Measurements from ENCODE around the gene VSNL1.

Gene VSNL1

DNA sequence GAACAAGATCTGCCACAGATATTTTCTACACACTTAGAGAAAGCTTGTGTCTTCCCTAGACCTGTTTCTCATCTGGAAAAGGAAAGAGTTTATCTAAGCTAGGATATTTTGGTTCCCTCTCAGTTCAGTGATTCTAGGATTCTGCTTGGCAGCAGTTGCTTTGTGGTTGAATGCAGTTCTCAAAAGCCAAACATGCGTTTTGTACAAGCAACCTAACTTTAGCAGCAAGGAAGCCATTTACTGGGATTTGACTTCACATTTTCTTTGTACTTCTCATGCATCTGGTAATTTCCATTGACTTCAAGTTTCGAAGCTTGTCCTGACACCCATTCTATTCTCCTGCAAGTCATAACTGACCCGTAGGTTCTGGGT, 33.3 kb downstream of the VSNL1 start:
- no peak overlapping the region for H3K27ac ChIP-seq

GRCh38 chr2:17574406-17575073, 34.0 kb downstream of the VSNL1 start:
- TF ChIP-seq ZFX (IDR thresholded peaks at IDR 0.05), result no peak
- TF ChIP-seq, protein P1, sequence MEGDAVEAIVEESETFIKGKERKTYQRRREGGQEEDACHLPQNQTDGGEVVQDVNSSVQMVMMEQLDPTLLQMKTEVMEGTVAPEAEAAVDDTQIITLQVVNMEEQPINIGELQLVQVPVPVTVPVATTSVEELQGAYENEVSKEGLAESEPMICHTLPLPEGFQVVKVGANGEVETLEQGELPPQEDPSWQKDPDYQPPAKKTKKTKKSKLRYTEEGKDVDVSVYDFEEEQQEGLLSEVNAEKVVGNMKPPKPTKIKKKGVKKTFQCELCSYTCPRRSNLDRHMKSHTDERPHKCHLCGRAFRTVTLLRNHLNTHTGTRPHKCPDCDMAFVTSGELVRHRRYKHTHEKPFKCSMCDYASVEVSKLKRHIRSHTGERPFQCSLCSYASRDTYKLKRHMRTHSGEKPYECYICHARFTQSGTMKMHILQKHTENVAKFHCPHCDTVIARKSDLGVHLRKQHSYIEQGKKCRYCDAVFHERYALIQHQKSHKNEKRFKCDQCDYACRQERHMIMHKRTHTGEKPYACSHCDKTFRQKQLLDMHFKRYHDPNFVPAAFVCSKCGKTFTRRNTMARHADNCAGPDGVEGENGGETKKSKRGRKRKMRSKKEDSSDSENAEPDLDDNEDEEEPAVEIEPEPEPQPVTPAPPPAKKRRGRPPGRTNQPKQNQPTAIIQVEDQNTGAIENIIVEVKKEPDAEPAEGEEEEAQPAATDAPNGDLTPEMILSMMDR (conservative IDR thresholded peaks at IDR 0.05), result no peak
- H3K27ac ChIP-seq, result no peak overlapping the region

More for the DNA sequence above, 33.3 kb downstream of the VSNL1 start:
- TF ChIP-seq, protein P1 (conservative IDR thresholded peaks at IDR 0.05), result no peak

DNA sequence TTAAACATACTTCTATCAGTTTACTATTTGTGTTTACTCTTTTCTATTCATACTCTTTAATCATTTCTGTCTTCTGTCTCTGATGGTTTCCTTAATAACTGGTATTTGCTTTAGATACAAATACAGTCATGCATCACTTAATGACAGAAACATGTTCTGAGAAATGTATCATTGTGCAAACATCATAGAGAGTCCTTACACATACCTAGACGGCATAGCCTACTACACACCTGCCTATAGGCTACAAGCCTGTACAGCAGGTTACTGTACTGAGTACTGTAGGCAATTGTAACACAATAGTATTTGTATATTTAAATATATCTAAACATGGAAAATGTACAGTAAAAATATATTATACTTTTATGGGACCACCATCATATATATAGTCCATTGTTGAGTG, 36.3 kb downstream of the VSNL1 start:
- no peak overlapping the region for H3K27ac ChIP-seq
- no peak for TF ChIP-seq ZFX (IDR thresholded peaks at IDR 0.05)
- TF ChIP-seq, protein P1 (conservative IDR thresholded peaks at IDR 0.05), result no peak

GRCh38 chr2:17578466-17578928, 38.0 kb downstream of the VSNL1 start:
- H3K27ac ChIP-seq, result no peak overlapping the region
- no peak for TF ChIP-seq ZFX (IDR thresholded peaks at IDR 0.05)
- TF ChIP-seq, protein P1 (conservative IDR thresholded peaks at IDR 0.05), result no peak

DNA sequence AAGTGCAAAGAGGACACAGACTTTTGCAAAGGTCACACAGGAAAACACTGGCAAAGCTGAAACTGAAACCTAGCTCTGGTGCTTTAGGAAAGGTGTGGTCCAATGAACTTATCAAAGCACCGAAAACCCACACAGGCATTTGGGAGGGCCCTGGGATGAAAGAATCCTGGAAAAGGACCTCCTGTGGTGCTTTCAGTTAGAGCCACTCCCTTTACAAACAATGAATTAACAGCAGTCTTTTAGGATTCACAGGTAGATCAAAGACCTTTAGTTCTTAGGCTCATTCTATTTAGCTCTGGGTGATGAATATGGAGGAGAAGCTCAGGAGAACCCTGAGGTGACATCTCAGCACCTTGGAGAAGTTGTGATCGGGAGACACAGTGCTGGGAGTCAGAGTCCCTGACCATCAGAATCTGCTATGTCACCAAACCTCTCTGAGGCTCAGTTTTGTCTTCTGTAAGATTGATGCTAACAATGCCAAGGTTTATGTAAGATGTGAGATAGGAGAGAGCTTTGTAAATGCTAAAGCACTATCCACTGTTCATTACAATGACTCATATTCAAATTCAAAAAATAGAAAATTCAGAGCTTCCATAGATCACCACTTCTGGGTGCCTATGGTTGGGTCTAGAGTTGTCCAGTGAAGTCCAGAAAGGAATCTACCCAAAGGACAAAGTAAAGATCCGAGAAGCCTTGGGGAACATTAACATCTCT, 39.3 kb downstream of the VSNL1 start:
- TF ChIP-seq ZFX (IDR thresholded peaks at IDR 0.05), result no peak
- H3K27ac ChIP-seq, result no peak overlapping the region

DNA sequence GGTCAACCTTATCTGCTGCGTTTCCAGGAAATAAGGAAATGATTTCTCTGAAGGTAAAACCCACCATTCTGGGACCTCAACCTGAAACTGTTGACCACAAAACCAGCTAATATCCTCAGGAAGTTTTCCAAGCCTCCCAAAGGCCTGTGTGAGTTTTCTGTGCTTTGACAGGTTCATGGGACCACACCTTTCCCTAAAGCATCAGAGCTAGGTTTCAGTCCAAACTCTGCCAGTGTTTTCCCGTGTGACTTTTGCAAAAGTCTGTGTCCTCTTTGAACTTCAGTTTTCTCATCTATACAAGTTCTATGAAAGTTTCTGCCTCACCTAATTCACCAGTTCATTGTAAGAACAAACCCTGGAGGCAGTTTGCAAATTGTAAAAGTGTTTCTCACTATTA, 39.8 kb downstream of the VSNL1 start:
- TF ChIP-seq, protein P1 (conservative IDR thresholded peaks at IDR 0.05), result no peak
- no peak for TF ChIP-seq ZFX (IDR thresholded peaks at IDR 0.05)
- no peak overlapping the region for H3K27ac ChIP-seq

- no peak for TF ChIP-seq ZFX (IDR thresholded peaks at IDR 0.05)
- TF ChIP-seq, protein P1 (conservative IDR thresholded peaks at IDR 0.05), result no peak
- H3K27ac ChIP-seq, result no peak overlapping the region
Observed at GRCh38 chr2:17581831-17582230, 41.3 kb downstream of the VSNL1 start.

All from C4-2B (cell line).